ENCODE data around the gene DOCK4.

DNA sequence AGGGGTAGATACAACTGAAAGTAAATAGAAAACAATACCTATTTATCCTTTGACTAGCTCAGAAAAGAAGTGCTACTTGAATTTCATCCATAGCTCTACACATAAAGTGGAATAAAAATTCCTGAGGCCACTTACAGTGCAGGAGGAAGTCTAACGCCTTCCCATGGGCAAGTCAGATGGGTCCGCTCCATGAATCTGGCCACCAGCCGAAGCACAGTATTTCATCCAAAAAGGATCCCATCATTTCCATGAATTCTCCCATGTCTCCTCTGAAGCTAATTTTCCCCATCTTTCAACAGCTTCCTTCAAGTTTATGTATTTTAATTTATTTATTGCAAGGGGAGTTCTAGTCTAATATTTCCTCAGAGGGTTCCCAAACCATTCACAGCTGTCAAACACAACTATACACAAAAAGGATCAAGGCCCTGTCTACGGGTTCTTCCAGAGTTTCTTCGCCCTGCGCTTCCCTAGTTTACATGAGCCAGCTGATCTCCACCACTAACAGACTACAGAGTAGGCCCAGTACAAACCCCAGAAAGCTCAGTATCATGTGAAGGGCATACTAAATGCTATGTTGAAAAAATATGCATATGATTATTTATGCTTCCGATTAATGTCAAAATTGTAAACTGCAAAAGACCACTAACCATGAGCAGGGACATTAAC lies 184.7 kb downstream of the DOCK4 start:
- TF ChIP-seq, protein P1, sequence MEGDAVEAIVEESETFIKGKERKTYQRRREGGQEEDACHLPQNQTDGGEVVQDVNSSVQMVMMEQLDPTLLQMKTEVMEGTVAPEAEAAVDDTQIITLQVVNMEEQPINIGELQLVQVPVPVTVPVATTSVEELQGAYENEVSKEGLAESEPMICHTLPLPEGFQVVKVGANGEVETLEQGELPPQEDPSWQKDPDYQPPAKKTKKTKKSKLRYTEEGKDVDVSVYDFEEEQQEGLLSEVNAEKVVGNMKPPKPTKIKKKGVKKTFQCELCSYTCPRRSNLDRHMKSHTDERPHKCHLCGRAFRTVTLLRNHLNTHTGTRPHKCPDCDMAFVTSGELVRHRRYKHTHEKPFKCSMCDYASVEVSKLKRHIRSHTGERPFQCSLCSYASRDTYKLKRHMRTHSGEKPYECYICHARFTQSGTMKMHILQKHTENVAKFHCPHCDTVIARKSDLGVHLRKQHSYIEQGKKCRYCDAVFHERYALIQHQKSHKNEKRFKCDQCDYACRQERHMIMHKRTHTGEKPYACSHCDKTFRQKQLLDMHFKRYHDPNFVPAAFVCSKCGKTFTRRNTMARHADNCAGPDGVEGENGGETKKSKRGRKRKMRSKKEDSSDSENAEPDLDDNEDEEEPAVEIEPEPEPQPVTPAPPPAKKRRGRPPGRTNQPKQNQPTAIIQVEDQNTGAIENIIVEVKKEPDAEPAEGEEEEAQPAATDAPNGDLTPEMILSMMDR (IDR thresholded peaks at IDR 0.05): no peak
- no peak for TF ChIP-seq POLR2A (IDR thresholded peaks at IDR 0.05)

Measured in testis (tissue), 2 donors.